HG03039 (cell line): ENCODE results near the gene MRPS6.

ENCODE experiments used
- ATAC-seq: cut with Tn5 transposase; IDR thresholded peaks from one replicate; pipeline ENCODE4 v1.9.1; 2021; ENCODE audit warnings: mild to moderate bottlenecking, moderate library complexity; ENCODE audit not compliant: unreplicated experiment

MRPS6 gene

DNA sequence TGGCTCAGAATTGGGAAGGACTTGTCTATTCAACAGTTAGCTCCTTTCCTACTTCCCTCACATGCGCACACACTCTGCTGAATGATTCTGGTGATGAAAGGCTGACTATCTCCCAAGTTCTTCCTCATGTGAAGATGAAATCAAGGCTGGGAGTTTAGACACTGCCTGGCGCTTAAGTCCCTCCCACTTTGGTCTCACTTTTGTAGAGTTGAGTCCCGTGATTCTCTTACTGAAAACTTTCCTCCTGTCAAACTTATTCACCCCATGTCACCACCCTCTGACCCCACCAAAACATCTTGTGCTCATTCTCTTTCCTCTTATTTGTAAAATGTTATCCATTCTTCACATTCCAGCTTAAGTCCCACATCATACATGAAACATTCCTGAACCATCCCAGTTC lies 8.4 kb upstream of the MRPS6 start:
- no peak for ATAC-seq

- no peak for ATAC-seq
Measured at GRCh38 chr21:34071683-34072082, 1.7 kb upstream of the MRPS6 start.

DNA sequence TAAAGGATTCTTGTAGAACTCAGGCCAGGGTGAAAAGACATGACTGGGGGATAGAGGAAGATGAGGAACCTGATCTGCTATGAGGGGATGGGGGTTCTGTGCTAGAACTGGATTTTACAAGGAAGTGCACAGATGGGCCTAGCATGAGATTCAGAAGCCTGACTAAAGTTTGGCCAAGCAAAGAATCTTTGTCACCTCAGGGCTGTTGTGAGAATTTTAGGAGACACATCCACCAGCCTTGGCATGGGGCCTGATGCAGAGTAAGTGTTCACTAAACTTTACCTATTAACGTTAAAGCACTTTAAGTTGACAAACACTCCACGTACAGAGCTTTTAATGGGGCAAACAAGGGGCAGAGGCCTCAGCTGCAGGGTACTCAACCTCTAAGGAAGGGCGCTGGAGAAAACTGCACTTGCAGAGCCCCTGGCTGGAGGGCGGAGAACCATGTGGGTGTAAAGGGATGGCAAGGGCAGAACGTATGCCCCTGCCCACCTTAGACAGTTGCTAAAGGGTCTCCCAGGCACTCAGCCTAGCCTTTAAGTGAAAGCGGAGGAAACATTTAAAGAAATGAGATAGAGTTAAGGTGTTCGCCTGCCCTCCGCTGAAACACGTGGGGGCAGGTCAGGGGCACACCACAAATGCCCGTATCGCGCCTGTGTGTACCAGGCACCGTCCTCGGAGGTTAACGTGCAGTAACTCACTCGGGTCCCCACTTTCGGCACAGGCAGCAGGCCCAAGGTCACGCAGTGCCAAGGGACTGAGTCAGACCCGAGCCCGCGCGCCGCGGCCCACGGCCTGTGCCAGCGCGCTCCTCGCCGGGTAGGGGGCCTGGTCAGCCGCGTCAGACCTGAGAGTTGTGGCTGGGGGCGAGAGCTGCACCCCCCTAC lies 990 bp upstream of the MRPS6 start:
- peak; percentile 2 for ATAC-seq

GRCh38 chr21:34073749-34074282 lies 438 bp downstream of the MRPS6 start:
- peak; percentile 32 for ATAC-seq

DNA sequence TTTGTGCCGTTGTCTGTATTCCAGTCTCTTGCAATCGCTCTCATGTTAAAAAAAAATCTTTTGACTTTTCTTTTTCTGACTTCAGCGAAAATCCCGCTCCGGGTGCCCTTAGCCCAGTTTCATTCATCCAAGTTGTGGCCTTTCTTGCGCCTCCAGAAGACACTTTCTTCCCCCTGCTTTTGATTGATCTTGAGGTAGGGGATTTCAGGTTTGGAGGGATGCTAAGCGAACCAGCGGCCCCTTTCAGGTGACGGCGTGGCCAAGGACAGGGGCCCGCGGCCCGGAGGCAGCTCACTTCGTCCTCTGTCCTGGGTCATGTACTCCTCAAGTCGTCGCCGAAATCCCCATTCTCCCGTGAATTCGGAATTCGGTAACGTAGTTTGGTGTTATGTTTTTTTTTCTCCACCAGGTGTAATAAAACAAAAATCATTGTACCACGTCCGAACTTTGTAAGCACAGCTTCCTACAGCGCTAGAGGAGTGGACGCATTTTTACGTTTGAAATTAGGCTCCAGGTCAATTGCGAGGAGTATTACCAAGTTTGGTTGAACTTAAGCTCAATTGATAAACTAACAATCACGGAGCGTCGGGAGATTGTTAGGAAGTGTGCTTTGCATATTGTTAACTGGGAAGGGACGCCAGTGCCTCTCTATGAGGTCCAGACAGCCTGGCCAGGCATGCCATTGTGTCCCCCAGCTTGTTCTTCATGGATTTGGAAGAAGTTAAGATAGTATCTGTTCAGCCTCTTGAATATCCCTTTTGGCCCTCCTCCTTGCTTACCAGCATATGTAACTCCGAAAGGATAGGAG lies 1.1 kb downstream of the MRPS6 start:
- ATAC-seq: no peak

DNA sequence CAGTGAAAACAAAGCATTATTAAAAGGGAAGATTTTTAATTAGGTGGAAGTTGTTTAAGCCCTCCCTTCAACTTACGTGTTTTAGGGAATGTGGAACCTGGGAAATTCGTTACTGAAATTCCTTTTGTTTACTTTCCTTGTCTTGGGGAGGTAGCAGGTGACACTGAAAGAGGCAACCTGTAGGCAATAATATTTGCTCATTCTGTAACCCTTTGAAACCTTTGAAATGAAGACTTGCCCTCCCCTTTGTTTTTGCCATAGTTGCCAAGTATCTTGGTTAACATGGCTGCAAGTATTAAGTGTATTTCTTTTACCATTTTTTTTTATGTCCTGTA lies 1.7 kb downstream of the MRPS6 start:
- no peak for ATAC-seq

GRCh38 chr21:34075760-34076660 lies 2.6 kb downstream of the MRPS6 start:
- no peak for ATAC-seq

GRCh38 chr21:34076835-34077234 lies 3.5 kb downstream of the MRPS6 start:
- ATAC-seq: no peak

GRCh38 chr21:34077888-34078287 lies 4.5 kb downstream of the MRPS6 start:
- no peak for ATAC-seq

DNA sequence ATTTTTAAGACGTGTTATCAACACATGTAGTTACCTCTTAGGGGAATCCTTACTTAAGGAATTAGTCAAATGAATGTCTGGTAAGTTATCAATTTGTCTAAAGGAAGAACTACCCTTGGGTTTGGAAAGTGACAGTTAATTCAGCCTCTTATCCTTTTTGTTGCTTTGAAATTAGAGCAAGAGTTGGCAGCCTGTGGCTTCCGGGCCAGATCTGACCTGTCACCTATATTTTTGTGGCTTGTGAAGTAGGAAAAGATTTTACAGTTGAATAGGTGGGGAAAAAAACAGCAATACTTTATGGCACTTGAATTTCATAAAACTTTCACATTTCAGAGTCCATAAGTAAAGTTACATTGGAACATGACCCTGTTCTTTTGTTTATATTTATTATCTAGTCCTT lies 5.5 kb downstream of the MRPS6 start:
- ATAC-seq: no peak

DNA sequence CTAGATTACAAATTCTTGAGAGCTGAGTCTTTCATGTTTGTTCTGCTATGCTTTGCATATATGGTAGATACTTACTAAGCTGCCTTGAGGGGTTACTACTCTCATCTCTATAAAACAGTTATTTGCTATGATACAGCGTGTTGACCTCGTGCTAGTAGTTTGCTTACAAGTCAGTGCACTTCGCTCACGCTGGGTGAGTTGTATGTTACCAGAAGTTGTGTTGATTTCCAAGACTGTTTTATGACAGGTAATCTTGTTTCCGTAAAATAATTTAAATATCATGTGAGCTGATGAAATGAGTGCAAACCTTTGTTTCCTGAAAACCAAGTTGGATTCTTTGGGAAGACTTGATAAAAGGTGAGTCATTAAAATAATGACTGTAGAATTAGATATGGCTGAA lies 7.3 kb downstream of the MRPS6 start:
- ATAC-seq: no peak

DNA sequence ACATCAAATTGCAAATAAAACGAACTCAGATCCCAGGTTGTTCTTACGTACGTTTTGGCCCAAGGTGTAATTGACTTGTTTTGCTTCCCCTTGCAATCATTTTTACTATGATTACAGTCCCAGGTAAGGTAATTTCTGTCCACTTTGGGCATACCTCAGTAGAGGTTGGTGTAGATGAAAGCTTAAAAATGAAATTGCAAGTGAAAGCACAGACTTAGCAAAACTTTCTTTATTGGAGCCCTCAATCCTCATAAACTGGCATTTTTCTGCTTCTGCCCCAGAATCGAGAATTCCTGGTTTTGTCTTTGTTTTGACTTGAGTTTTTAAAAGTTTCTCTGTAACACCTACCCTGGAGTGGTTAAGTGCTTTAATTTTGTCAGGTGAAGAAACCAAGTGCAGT lies 9.4 kb downstream of the MRPS6 start:
- ATAC-seq: no peak

DNA sequence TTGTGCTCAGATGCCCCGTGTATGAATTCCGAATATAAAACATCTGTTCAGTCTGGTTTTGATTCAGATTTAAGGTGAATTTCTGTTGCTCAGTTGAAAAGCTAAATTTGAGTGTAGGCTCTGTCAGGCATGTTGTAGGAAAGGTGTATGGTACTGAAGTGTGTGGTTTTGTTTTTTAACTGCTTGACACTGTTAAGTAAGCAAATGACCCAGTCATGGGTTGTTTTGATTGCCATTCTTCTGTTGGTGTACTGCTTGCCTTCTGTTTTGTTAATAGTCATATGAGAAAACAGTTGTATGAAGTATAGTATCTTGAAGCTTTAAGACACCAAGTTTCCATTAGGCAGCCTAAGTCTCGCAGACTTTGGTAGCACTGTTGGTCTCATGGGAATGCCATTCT lies 10.0 kb downstream of the MRPS6 start:
- ATAC-seq: no peak

- no peak for ATAC-seq
Measured at GRCh38 chr21:34085129-34085528, 11.8 kb downstream of the MRPS6 start.

- no peak for ATAC-seq
Measured at GRCh38 chr21:34086887-34087306, 13.5 kb downstream of the MRPS6 start.

DNA sequence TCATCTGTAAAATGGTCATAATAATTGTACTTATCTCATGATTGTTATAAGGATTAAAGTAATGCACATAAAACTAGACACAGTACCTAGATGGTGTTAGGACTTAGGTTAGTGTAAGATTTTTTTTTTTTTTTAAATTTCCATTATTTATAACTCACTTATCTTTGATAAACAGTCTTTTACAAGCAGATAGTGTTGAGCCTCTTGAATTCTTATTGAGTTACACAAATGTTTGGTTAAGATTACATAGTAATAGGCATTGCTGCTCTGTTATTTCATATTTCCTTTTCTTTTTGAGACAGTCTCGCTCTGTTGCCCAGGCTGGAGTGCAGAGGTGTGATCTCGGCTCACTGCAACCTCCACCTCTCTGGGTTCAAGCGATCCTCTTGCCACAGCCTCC lies 15.4 kb downstream of the MRPS6 start:
- no peak for ATAC-seq

DNA sequence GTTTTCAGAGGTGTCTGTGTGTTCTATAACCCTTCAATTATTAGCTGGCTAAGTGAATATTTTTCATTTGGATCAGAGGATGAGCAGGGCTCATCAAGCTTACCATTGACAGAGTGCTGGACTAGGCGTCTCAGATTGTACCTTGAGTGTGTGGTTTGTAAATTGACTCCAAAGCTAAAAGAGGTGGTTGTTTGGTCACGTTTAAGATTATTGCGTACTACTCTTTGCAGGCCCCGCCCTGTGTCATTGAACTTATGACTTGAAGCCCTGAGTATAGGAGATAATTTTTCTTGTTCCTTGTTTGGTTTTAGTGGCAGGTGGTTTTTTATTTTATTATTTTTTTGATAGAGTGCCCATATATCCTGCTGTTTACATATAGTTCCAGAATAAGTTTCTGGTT lies 17.7 kb downstream of the MRPS6 start:
- ATAC-seq: no peak

DNA sequence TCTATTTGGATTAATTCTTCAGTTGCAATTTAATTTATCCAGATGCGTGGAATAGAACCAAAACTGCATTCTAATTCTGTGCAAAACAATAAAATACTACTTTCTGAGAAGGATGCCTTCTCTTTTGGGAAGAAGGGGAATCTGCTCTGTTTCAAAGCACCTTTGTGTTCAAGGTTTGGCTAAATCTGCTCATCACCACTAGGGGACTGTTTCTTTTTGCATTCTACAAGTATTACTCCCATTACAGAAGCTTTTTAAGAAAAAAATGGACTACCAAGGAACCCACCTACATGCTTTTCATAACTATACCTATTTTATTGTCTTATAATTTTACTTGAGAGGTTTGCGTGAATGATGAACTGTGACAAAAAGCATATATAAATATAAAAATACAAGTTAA lies 18.2 kb downstream of the MRPS6 start:
- no peak for ATAC-seq

DNA sequence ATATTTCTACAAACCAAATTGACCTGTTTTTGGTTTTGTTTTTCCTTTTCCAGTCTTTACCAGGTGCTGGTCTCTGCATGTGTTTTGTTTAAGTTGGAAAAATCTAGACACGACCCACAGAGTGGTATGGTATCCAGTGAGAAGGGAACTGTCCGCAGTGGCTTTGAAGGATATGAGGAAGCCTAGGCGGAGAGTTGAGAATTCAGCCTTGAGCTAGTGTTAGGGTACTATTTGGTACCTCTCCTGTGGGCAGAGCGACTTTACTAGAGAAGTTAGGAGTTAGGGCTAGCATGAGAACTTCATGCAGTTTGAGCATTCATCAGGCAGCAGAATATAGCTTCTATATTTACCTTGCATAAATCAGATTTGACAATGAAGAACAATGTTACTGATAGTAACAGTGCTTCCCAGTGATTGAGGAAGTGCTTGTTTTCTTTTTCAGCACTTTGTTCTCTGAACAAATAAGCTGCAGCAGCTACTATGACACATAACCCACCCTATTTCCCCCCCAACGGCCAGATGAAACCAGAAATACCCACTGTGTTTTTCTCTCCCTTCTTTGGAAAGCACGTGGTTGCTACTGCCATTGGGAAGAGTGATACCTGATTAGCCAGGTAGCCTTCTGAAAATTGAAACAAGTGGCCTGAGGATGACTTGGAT lies 19.0 kb downstream of the MRPS6 start:
- no peak for ATAC-seq

DNA sequence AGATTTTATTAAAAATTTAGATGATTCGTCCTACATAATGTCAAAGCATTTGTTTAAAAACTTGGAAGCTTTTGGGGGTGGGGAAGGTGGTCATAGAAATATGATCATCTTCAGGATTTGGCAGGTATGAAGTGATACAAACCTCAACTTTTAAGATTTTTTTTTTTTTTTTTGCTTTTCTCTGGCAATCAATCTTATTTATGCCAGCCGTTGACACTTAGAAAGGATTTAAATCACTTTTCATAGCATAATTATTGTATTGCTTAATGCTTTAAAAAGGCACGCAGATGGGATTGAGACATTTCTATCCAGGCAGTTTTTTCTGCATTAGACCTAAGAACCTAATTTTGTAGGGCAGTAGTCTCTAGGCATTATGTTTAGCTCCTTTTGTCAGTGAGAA lies 19.7 kb downstream of the MRPS6 start:
- ATAC-seq: no peak
